Measurements from ENCODE around the gene DUSP9. TPM values are rescaled to one million over a fixed set of nuclear protein-coding genes. Genes with fewer than 3 reads are reported as not detected.

The DUSP9 gene
- total RNA-seq, 4 donors from 2014 or later: not detected

- no peaks in the 10 kb centered on the region for H3K9me3 ChIP-seq
- peaks cover 0 to 5% (median 0%) of the 10 kb centered on the region in 3 donors for H3K27me3 ChIP-seq
- in situ Hi-C loops (cut with MboI; ENCODE audit: low sequenced_read_pairs in 4 of 4): no loop called here
- ATAC-seq: no peak
- H3K36me3 ChIP-seq: no peaks in the 10 kb centered on the region
- H3K4me3 ChIP-seq: no peak overlapping the region
- H3K4me1 ChIP-seq: no peaks in the 10 kb centered on the region
- TF ChIP-seq POLR2A (IDR thresholded peaks at IDR 0.05): no peak
- TF ChIP-seq, protein P1, sequence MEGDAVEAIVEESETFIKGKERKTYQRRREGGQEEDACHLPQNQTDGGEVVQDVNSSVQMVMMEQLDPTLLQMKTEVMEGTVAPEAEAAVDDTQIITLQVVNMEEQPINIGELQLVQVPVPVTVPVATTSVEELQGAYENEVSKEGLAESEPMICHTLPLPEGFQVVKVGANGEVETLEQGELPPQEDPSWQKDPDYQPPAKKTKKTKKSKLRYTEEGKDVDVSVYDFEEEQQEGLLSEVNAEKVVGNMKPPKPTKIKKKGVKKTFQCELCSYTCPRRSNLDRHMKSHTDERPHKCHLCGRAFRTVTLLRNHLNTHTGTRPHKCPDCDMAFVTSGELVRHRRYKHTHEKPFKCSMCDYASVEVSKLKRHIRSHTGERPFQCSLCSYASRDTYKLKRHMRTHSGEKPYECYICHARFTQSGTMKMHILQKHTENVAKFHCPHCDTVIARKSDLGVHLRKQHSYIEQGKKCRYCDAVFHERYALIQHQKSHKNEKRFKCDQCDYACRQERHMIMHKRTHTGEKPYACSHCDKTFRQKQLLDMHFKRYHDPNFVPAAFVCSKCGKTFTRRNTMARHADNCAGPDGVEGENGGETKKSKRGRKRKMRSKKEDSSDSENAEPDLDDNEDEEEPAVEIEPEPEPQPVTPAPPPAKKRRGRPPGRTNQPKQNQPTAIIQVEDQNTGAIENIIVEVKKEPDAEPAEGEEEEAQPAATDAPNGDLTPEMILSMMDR (IDR thresholded peaks at IDR 0.05 in 4 of 5, conservative IDR thresholded peaks at IDR 0.05 in 1 of 5): no peak
- intact Hi-C loops (cut with DNase I; ENCODE audit: low total_unique reads): no loop called here
- H3K27ac ChIP-seq: no peak overlapping the region
- DNase-seq: no peak
Observed at GRCh38 chrX:153631907-153632594, 15.0 kb upstream of the DUSP9 start.

DNA sequence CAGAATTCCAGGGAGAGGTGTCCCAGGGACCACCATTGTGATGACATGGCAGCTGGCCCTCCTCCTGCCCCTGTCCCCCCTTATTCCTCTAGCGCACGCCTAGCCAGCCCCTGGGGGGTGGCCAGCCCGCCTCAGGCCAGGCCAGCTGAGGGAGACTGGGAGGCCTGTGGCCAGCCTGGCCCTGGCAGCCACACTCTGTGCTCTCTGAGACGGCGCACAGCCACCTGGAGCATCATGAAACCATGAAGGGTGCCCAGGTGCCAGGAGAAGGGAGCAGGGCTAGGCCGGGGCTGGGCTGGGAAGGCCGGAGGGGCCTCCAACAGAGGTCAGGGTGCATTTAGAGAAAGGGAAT is 14.4 kb upstream of the DUSP9 start:
- H3K4me1 ChIP-seq: no peaks in the 10 kb centered on the region
- ATAC-seq (no peak), DNase-seq (no peak)
- H3K27ac ChIP-seq: no peak overlapping the region
- no peak overlapping the region for H3K4me3 ChIP-seq
- H3K36me3 ChIP-seq: no peaks in the 10 kb centered on the region
- in situ Hi-C loops (cut with MboI; ENCODE audit: low sequenced_read_pairs in 4 of 4) (no loop called here), intact Hi-C loops (cut with DNase I; ENCODE audit: low total_unique reads) (no loop called here)
- no peaks in the 10 kb centered on the region for H3K9me3 ChIP-seq
- TF ChIP-seq POLR2A (IDR thresholded peaks at IDR 0.05): no peak
- peaks cover 0 to 5% (median 0%) of the 10 kb centered on the region in 3 donors for H3K27me3 ChIP-seq

DNA sequence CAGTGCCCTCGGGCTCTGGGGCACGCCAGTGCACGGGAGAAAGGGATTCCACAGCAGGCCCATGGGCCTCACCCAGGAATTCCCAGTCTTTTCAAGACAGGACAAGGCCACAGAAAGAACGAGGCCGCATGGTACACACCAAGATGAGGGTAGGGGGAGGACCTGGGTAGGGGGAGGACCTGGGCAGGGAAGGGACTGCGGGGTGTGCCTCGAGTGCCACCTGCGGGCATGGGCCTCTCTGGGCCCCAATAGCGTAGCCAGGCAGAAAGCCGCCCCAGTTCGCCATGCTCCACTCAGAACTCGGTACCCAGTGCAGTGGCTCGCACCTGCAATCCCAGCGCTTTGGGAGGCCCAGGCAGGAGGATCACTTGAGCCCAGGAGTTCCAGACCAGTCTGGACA is 14.0 kb upstream of the DUSP9 start:
- intact Hi-C loops (cut with DNase I; ENCODE audit: low total_unique reads) (no loop called here), in situ Hi-C loops (cut with MboI; ENCODE audit: low sequenced_read_pairs in 4 of 4) (no loop called here)
- no peak for DNase-seq

GRCh38 chrX:153633607-153634180 is 13.3 kb upstream of the DUSP9 start:
- H3K4me3 ChIP-seq: no peak overlapping the region
- H3K27ac ChIP-seq: no peak overlapping the region
- ATAC-seq (no peak), DNase-seq (no peak)
- no peaks in the 10 kb centered on the region for H3K9me3 ChIP-seq
- H3K4me1 ChIP-seq: no peaks in the 10 kb centered on the region
- in situ Hi-C loops (cut with MboI; ENCODE audit: low sequenced_read_pairs in 4 of 4) (no loop called here), intact Hi-C loops (cut with DNase I; ENCODE audit: low total_unique reads) (no loop called here)
- TF ChIP-seq, protein P1 (IDR thresholded peaks at IDR 0.05 in 4 of 5, conservative IDR thresholded peaks at IDR 0.05 in 1 of 5): no peak
- no peak for TF ChIP-seq POLR2A (IDR thresholded peaks at IDR 0.05)
- H3K27me3 ChIP-seq: peaks cover 0 to 5% (median 0%) of the 10 kb centered on the region in 3 donors
- no peaks in the 10 kb centered on the region for H3K36me3 ChIP-seq

More for the DNA sequence above, 14.0 kb upstream of the DUSP9 start:
- H3K4me3 ChIP-seq: no peak overlapping the region
- H3K9me3 ChIP-seq: no peaks in the 10 kb centered on the region
- peaks cover 0 to 5% (median 0%) of the 10 kb centered on the region in 3 donors for H3K27me3 ChIP-seq
- no peaks in the 10 kb centered on the region for H3K4me1 ChIP-seq
- no peaks in the 10 kb centered on the region for H3K36me3 ChIP-seq
- TF ChIP-seq, protein P1 (IDR thresholded peaks at IDR 0.05 in 4 of 5, conservative IDR thresholded peaks at IDR 0.05 in 1 of 5): no peak
- no peak for TF ChIP-seq POLR2A (IDR thresholded peaks at IDR 0.05)
- H3K27ac ChIP-seq: no peak overlapping the region
- no peak for ATAC-seq

DNA sequence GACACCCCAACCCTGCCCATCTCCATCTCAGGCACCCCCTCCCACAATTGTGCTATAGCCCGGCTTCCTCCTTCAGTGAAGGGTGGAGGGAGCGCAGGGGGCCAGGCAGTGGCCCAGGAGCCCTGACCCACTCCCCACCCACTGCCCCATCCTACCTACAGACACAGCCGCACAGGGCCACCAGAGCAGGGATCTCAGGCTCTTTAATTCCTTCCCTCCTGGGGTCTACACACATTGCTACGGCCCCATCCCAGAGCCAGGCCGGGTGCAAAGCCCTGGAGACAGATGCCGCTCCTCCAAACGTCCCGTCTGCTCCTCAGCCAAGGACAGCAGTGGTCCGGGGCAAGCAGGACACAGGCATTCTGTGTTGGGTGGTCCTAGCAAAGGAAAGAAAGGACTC is 12.8 kb upstream of the DUSP9 start:
- intact Hi-C loops (cut with DNase I; ENCODE audit: low total_unique reads): no loop called here
- Histone ChIP-seq H3K9me3 (no peaks in the 10 kb centered on the region), H3K36me3 (no peaks in the 10 kb centered on the region), H3K27ac (no peak overlapping the region), H3K27me3 (peaks cover 0 to 5% (median 0%) of the 10 kb centered on the region in 3 donors), H3K4me1 (no peaks in the 10 kb centered on the region), H3K4me3 (no peak overlapping the region)
- no peak for ATAC-seq
- TF ChIP-seq POLR2A (IDR thresholded peaks at IDR 0.05): no peak
- TF ChIP-seq, protein P1 (IDR thresholded peaks at IDR 0.05 in 4 of 5, conservative IDR thresholded peaks at IDR 0.05 in 1 of 5): no peak
- in situ Hi-C loops (cut with MboI; ENCODE audit: low sequenced_read_pairs in 4 of 4): no loop called here
- DNase-seq: no peak
